Measurements from ENCODE around the gene KRT83. TPM values are rescaled to one million over a fixed set of nuclear protein-coding genes. Genes with fewer than 3 reads are reported as not detected.

The KRT83 gene
- total RNA-seq, 1 donor from 2014 or later, result not detected

GRCh38 chr12:52323416-52324152 lies 2.4 kb upstream of the KRT83 start:
- Mint-ChIP-seq H3K27ac (no peak overlapping the region), H3K27me3 (peaks cover 59% of the 10 kb centered on the region), H3K9me3 (no peaks in the 10 kb centered on the region), H3K36me3 (no peaks in the 10 kb centered on the region), H3K4me1 (ENCODE audit: unreplicated experiment) (no peaks in the 10 kb centered on the region), H3K4me3 (no peak overlapping the region)
- DNase-seq (ENCODE audit: extremely low spot score, unreplicated experiment), result no peak
- no peak for TF ChIP-seq CTCF (conservative IDR thresholded peaks at IDR 0.05)

GRCh38 chr12:52323001-52323400 lies 1.8 kb upstream of the KRT83 start:
- H3K27me3 Mint-ChIP-seq, result peaks cover 63% of the 10 kb centered on the region
- H3K9me3 Mint-ChIP-seq, result no peaks in the 10 kb centered on the region
- H3K36me3 Mint-ChIP-seq, result no peaks in the 10 kb centered on the region
- no peak overlapping the region for H3K4me3 Mint-ChIP-seq
- H3K4me1 Mint-ChIP-seq (ENCODE audit: unreplicated experiment), result no peaks in the 10 kb centered on the region
- TF ChIP-seq CTCF (conservative IDR thresholded peaks at IDR 0.05), result no peak
- H3K27ac Mint-ChIP-seq, result no peak overlapping the region
- DNase-seq (ENCODE audit: extremely low spot score, unreplicated experiment), result no peak

GRCh38 chr12:52322069-52322468 lies 871 bp upstream of the KRT83 start:
- TF ChIP-seq CTCF (conservative IDR thresholded peaks at IDR 0.05), result no peak
- no peaks in the 10 kb centered on the region for H3K4me1 Mint-ChIP-seq (ENCODE audit: unreplicated experiment)
- no peaks in the 10 kb centered on the region for H3K36me3 Mint-ChIP-seq
- no peak for DNase-seq (ENCODE audit: extremely low spot score, unreplicated experiment)
- H3K27me3 Mint-ChIP-seq, result peaks cover 57% of the 10 kb centered on the region
- H3K27ac Mint-ChIP-seq, result no peak overlapping the region
- H3K9me3 Mint-ChIP-seq, result no peaks in the 10 kb centered on the region
- no peak overlapping the region for H3K4me3 Mint-ChIP-seq

GRCh38 chr12:52321418-52321817 lies 220 bp upstream of the KRT83 start:
- Mint-ChIP-seq H3K36me3 (no peaks in the 10 kb centered on the region), H3K27me3 (peaks cover 54% of the 10 kb centered on the region), H3K27ac (no peak overlapping the region), H3K4me1 (ENCODE audit: unreplicated experiment) (no peaks in the 10 kb centered on the region), H3K4me3 (no peak overlapping the region), H3K9me3 (no peaks in the 10 kb centered on the region)
- DNase-seq (ENCODE audit: extremely low spot score, unreplicated experiment), result no peak
- TF ChIP-seq CTCF (conservative IDR thresholded peaks at IDR 0.05), result no peak

GRCh38 chr12:52319097-52319496 lies 2.1 kb downstream of the KRT83 start:
- Mint-ChIP-seq H3K27me3 (peaks cover 49% of the 10 kb centered on the region), H3K9me3 (no peaks in the 10 kb centered on the region), H3K36me3 (no peaks in the 10 kb centered on the region), H3K4me3 (no peak overlapping the region), H3K27ac (no peak overlapping the region), H3K4me1 (ENCODE audit: unreplicated experiment) (no peaks in the 10 kb centered on the region)
- TF ChIP-seq CTCF (conservative IDR thresholded peaks at IDR 0.05), result no peak
- DNase-seq (ENCODE audit: extremely low spot score, unreplicated experiment), result no peak
